Endodermal cell (in vitro differentiated cells): ENCODE results near the gene C16orf87. TPM values are rescaled to one million over a fixed set of nuclear protein-coding genes. Genes with fewer than 3 reads are reported as not detected.

Experiments
- DNase-seq: peaks from one replicate; pipeline ENCODE4 v3.0.0-alpha.2; 2017
- H3K27ac ChIP-seq: 2 replicates; pipeline ENCODE4 v1.5.1; 2013; ENCODE audit warnings: mild to moderate bottlenecking, low read depth, low read length, moderate library complexity
- H3K27me3 ChIP-seq: 2 replicates; pipeline ENCODE4 v1.6.1; 2013; ENCODE audit warnings: mild to moderate bottlenecking, low read length, moderate library complexity; ENCODE audit not compliant: insufficient read depth, control insufficient read depth, poor library complexity, severe bottlenecking
- H3K36me3 ChIP-seq: 2 replicates; pipeline ENCODE4 v1.7.0; 2013; ENCODE audit warnings: mild to moderate bottlenecking, low read length, moderate library complexity; ENCODE audit not compliant: control insufficient read depth, insufficient read depth
- H3K4me1 ChIP-seq: one replicate; pipeline ENCODE4 v1.7.0; 2013; ENCODE audit warnings: low read length; ENCODE audit not compliant: control insufficient read depth, insufficient read depth
- H3K4me3 ChIP-seq: 2 replicates; pipeline ENCODE4 v1.5.1; 2013; ENCODE audit warnings: mild to moderate bottlenecking, low read length, moderate library complexity
- H3K9ac ChIP-seq: 2 replicates; pipeline ENCODE4 v1.6.1; 2013; ENCODE audit warnings: mild to moderate bottlenecking, low read length, moderate library complexity; ENCODE audit not compliant: poor library complexity, severe bottlenecking; ENCODE audit errors: extremely low read depth
- H3K9me3 ChIP-seq: 2 replicates; pipeline ENCODE4 v1.6.1; 2013; ENCODE audit warnings: mild to moderate bottlenecking, low read length, moderate library complexity; ENCODE audit not compliant: control insufficient read depth
- H3K27ac Mint-ChIP-seq: 2 replicates; pipeline ENCODE4 v1.8.0; 2020; ENCODE audit warnings: mixed read lengths
- H3K27me3 Mint-ChIP-seq: 2 replicates; pipeline ENCODE4 v1.8.0; 2021; ENCODE audit warnings: mild to moderate bottlenecking, mixed read lengths; ENCODE audit not compliant: insufficient read depth
- H3K36me3 Mint-ChIP-seq: 2 replicates; pipeline ENCODE4 v1.8.0; 2020; ENCODE audit warnings: low read depth, mixed read lengths
- H3K4me1 Mint-ChIP-seq: 2 replicates; pipeline ENCODE4 v1.8.0; 2020; ENCODE audit warnings: mixed read lengths
- H3K4me3 Mint-ChIP-seq: 2 replicates; pipeline ENCODE4 v1.8.0; 2020; ENCODE audit warnings: mild to moderate bottlenecking, moderate library complexity, mixed read lengths
- H3K9me3 Mint-ChIP-seq: 2 replicates; pipeline ENCODE4 v1.8.0; 2020; ENCODE audit warnings: mild to moderate bottlenecking, mixed read lengths
- CTCF ChIP-seq: fragments of 200-600 bp; sonication (generic); conservative IDR thresholded peaks from 2 replicates; pipeline ENCODE4 v1.5.0; 2021; ENCODE audit warnings: antibody characterized with exemption, mild to moderate bottlenecking
- WGBS, 2 experiments: methylation state at CpG; one replicate each; pipeline versions ENCODE4 v1.1.5 to v1.1.7; 2013; ENCODE audit warnings: missing lambda C conversion rate in 2 of 2, mixed read lengths in 1 of 2; ENCODE audit not compliant: insufficient coverage in 1 of 2, insufficient read length in 1 of 2; 5-methylcytosine and 5-hydroxymethylcytosine counted together
- total RNA-seq, 2 donors: library from RNA; stranded (reverse); fragmentation: NEBNext Ultra II Directional in 1 of 2; extraction: Animal tissue kit (Norgen Biotek cat#: 25700) in 1 of 2; gene quantifications; 2 replicates in 1 of 2; 3 replicates in 1 of 2; pipeline ENCODE4 v1.2.1, GENCODE V29; 2021

Gene C16orf87
- total RNA-seq, 2 donors from 2014 or later = 20.6 to 22.7 TPM

- H3K27ac ChIP-seq = no peak overlapping the region
- H3K4me1 ChIP-seq = no peaks in the 10 kb centered on the region
- Mint-ChIP-seq H3K36me3 (peaks cover 19% of the 10 kb centered on the region), H3K27ac (no peak overlapping the region), H3K27me3 (no peaks in the 10 kb centered on the region), H3K4me1 (peaks cover 13% of the 10 kb centered on the region), H3K4me3 (no peak overlapping the region), H3K9me3 (no peaks in the 10 kb centered on the region)
- no peak overlapping the region for H3K9ac ChIP-seq
- 87 to 100% methylated on average over 3 of the region's 3 CpGs for WGBS, 2 experiments
- no peak for TF ChIP-seq CTCF
- H3K9me3 ChIP-seq = no peaks in the 10 kb centered on the region
- H3K36me3 ChIP-seq = peaks cover 36% of the 10 kb centered on the region
- no peak for DNase-seq
- no peak overlapping the region for H3K4me3 ChIP-seq
- no peaks in the 10 kb centered on the region for H3K27me3 ChIP-seq
These were observed 27.6 kb downstream of the C16orf87 start for GRCh38 chr16:46803373-46803772.

GRCh38 chr16:46801428-46802049 is 29.4 kb downstream of the C16orf87 start:
- TF ChIP-seq CTCF = peak; percentile 80
- H3K9me3 ChIP-seq = peaks cover 11% of the 10 kb centered on the region
- WGBS, 2 experiments = 72% methylated on average over 3 of the region's 5 CpGs; no CpG with 5 or more reads in 1 of the 2 experiments
- Mint-ChIP-seq H3K9me3 (peaks cover 5% of the 10 kb centered on the region), H3K4me1 (peaks cover 9% of the 10 kb centered on the region), H3K27ac (no peak overlapping the region), H3K4me3 (no peak overlapping the region), H3K27me3 (no peaks in the 10 kb centered on the region), H3K36me3 (peaks cover 21% of the 10 kb centered on the region)
- no peak for DNase-seq
- no peak overlapping the region for H3K9ac ChIP-seq
- H3K27me3 ChIP-seq = no peaks in the 10 kb centered on the region
- no peak overlapping the region for H3K4me3 ChIP-seq
- peaks cover 33% of the 10 kb centered on the region for H3K36me3 ChIP-seq
- no peak overlapping the region for H3K27ac ChIP-seq
- no peaks in the 10 kb centered on the region for H3K4me1 ChIP-seq

GRCh38 chr16:46800494-46800893 is 30.5 kb downstream of the C16orf87 start:
- peaks cover 40% of the 10 kb centered on the region for H3K36me3 ChIP-seq
- no peaks in the 10 kb centered on the region for H3K27me3 ChIP-seq
- peaks cover 23% of the 10 kb centered on the region for H3K36me3 Mint-ChIP-seq
- H3K4me1 Mint-ChIP-seq = peaks cover 4% of the 10 kb centered on the region
- H3K27ac Mint-ChIP-seq = no peak overlapping the region
- H3K9me3 Mint-ChIP-seq = peaks cover 9% of the 10 kb centered on the region
- no peak for TF ChIP-seq CTCF
- 89% methylated on average over 1 of the region's 1 CpG; no CpG with 5 or more reads in 1 of the 2 experiments for WGBS, 2 experiments
- H3K9ac ChIP-seq = no peak overlapping the region
- H3K27ac ChIP-seq = no peak overlapping the region
- H3K4me3 ChIP-seq = no peak overlapping the region
- H3K4me1 ChIP-seq = no peaks in the 10 kb centered on the region
- H3K27me3 Mint-ChIP-seq = no peaks in the 10 kb centered on the region
- peaks cover 22% of the 10 kb centered on the region for H3K9me3 ChIP-seq
- H3K4me3 Mint-ChIP-seq = no peak overlapping the region
- no peak for DNase-seq
